Kidney (tissue), 14 donors: ENCODE results near the gene LAMC1. TPM values are rescaled to one million over a fixed set of nuclear protein-coding genes. Genes with fewer than 3 reads are reported as not detected.

Source experiments
- DNase-seq, 5 donors: peaks; one replicate each; pipeline ENCODE4 v3.0.0-alpha.2; 2013 to 2020
- FAIRE-seq: peaks from 2 replicates; lab custom pipeline; 2012; peaks lifted over from hg19 to GRCh38; lab: Jason Lieb, UNC
- H3K27ac ChIP-seq, 2 donors: one replicate each; pipeline ENCODE4 v1.7.0; 2013; ENCODE audit warnings: low read depth in 2 of 2, low read length in 2 of 2, inconsistent platforms in 1 of 2
- H3K27me3 ChIP-seq: one replicate; pipeline ENCODE4 v1.7.1; 2013; ENCODE audit warnings: low read length, inconsistent platforms; ENCODE audit not compliant: control insufficient read depth, insufficient read depth
- H3K36me3 ChIP-seq, 3 donors: one replicate each; pipeline versions ENCODE4 v1.7.0 to v1.7.1; 2013; ENCODE audit warnings: low read length in 3 of 3, control low read depth in 1 of 3, inconsistent platforms in 1 of 3; ENCODE audit not compliant: insufficient read depth in 3 of 3, control insufficient read depth in 2 of 3
- H3K4me1 ChIP-seq, 3 donors: one replicate each; pipeline versions ENCODE4 v1.7.0 to v1.7.1; 2013; ENCODE audit warnings: low read length in 3 of 3, inconsistent platforms in 1 of 3, low read depth in 1 of 3; ENCODE audit not compliant: control insufficient read depth in 2 of 3, insufficient read depth in 2 of 3
- H3K4me3 ChIP-seq, 3 donors: one replicate each; pipeline versions ENCODE4 v1.7.0 to v1.8.1; 2013; ENCODE audit warnings: low read length in 3 of 3, control low read depth in 1 of 3, inconsistent platforms in 1 of 3
- H3K9ac ChIP-seq, 3 donors: one replicate each; pipeline versions ENCODE4 v1.7.0 to v1.7.1; 2013; ENCODE audit warnings: low read length in 3 of 3, control low read depth in 1 of 3, inconsistent platforms in 1 of 3
- H3K9me3 ChIP-seq, 3 donors: one replicate each; pipeline versions ENCODE4 v1.7.0 to v1.7.1; 2013; ENCODE audit warnings: low read length in 3 of 3, control low read depth in 1 of 3, inconsistent platforms in 1 of 3; ENCODE audit not compliant: control insufficient read depth in 2 of 3, insufficient read depth in 1 of 3
- CTCF ChIP-seq: IDR thresholded peaks from 3 replicates; pipeline ENCODE4 v1.5.1; 2012; ENCODE audit warnings: mild to moderate bottlenecking, moderate library complexity, borderline replicate concordance; ENCODE audit not compliant: insufficient read depth; ENCODE audit errors: extremely low read depth
- intact Hi-C: fragments of 100-400 bp; cut with DNase I; formaldehyde crosslinking; loops from one replicate; pipeline ENCODE4 v1.11.1; 2022
- polyA plus RNA-seq: library from polyadenylated mRNA; stranded (reverse); fragments of 350-450 nt; fragmentation: Illumina TruSeq; extraction: RNeasy Lipid Tissue Mini Kit (QIAGEN cat#74804); gene quantifications from one replicate; pipeline ENCODE4 v1.2.3, GENCODE V29; 2014; ENCODE audit warnings: low read depth, low replicate concordance; ENCODE audit not compliant: insufficient read depth
- total RNA-seq: library from RNA; stranded (reverse); fragmentation: NEBNext Ultra II Directional; extraction: Animal tissue kit (Norgen Biotek cat#: 25700); gene quantifications from one replicate; pipeline ENCODE4 v1.2.1, GENCODE V29; 2021
- donor health status: control.
- donor health status: control.
- donor health status: control.
- donor health status: control.
- donor health status: control.
- donor health status: DM: yes; HTN: yes; CAD: no.
- donor health status: Normal renal cell carcinoma (clear cell type).

Gene LAMC1
- total and polyA plus RNA-seq, 2 donors from 2014 or later = 21.1 to 140 TPM

- Histone ChIP-seq H3K4me1 (no peaks in the 10 kb centered on the region), H3K36me3 (no peaks in the 10 kb centered on the region), H3K9ac (no peak overlapping the region), H3K27ac (no peak overlapping the region), H3K27me3 (no peaks in the 10 kb centered on the region), H3K4me3 (no peak overlapping the region), H3K9me3 (no peaks in the 10 kb centered on the region)
- DNase-seq (no peak), FAIRE-seq (no peak)
- TF ChIP-seq CTCF = no peak
- intact Hi-C loops = no loop called here
These were observed 142.2 kb downstream of the LAMC1 start for GRCh38 chr1:183165456-183165855.

DNA sequence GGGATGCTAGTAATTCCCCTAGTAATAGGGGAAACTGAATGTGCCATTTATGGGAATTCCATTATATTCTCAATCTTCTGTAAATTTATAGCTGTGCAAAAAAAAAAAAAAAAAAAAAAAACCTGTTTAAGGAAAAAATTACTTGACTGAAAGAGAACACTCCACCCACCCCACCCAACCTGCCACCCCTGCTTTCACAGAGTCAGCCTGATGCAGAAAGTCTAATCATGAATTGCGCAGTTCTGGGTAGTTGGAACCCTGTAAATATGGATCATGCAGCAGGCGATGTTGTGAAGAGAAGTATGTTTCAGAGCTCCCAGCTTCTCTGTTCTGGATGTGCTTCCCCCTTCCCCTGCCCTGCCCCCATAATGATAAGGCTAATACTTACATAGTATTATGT lies 143.2 kb downstream of the LAMC1 start:
- Histone ChIP-seq H3K9ac (no peak overlapping the region), H3K27ac (no peak overlapping the region), H3K4me3 (no peak overlapping the region), H3K27me3 (no peaks in the 10 kb centered on the region), H3K9me3 (no peaks in the 10 kb centered on the region), H3K36me3 (no peaks in the 10 kb centered on the region), H3K4me1 (no peaks in the 10 kb centered on the region)
- DNase-seq (no peak), FAIRE-seq (no peak)
- intact Hi-C loops = no loop called here
- no peak for TF ChIP-seq CTCF

GRCh38 chr1:183167676-183168075 lies 144.5 kb downstream of the LAMC1 start:
- Histone ChIP-seq H3K4me1 (no peaks in the 10 kb centered on the region), H3K27ac (no peak overlapping the region), H3K9ac (no peak overlapping the region), H3K36me3 (no peaks in the 10 kb centered on the region), H3K27me3 (no peaks in the 10 kb centered on the region), H3K9me3 (no peaks in the 10 kb centered on the region), H3K4me3 (no peak overlapping the region)
- TF ChIP-seq CTCF = no peak
- DNase-seq = no peak
- no peak for FAIRE-seq
- intact Hi-C loops = no loop called here

DNA sequence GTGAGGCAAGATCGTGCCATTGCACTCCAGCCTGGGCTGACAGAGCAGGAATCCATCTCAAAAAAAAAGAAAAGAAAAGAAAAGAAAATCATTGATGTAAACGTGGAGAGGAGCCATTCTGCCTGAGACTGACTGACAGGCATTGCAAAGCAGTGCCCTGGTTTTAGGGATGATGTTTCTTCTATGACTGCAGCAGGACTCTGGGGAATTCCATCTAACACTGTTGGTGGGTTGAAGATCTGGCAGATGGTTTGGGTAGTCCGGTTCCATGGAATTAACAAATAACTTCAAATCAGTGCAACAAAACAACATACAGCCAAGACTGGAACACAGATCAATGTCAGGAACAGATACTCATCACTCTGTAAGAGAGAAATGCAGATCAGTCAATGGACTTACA lies 145.1 kb downstream of the LAMC1 start:
- no peak overlapping the region for H3K27ac ChIP-seq
- intact Hi-C loops = no loop called here
- no peaks in the 10 kb centered on the region for H3K9me3 ChIP-seq
- H3K4me3 ChIP-seq = no peak overlapping the region
- no peaks in the 10 kb centered on the region for H3K4me1 ChIP-seq
- H3K9ac ChIP-seq = no peak overlapping the region
- H3K36me3 ChIP-seq = no peaks in the 10 kb centered on the region
- DNase-seq (no peak), FAIRE-seq (no peak)
- no peaks in the 10 kb centered on the region for H3K27me3 ChIP-seq
- no peak for TF ChIP-seq CTCF
